Vagina (tissue), 2 donors: ENCODE data around the gene ZNF57. TPM values are rescaled to one million over a fixed set of nuclear protein-coding genes. Genes with fewer than 3 reads are reported as not detected.
"Not testable (repeated sequence)": the region's sequence is repeated elsewhere in the genome, so short reads cannot be mapped to it uniquely, and the experiment has no call there.

Source experiments
- DNase-seq, 2 donors: peaks; one replicate each; pipeline ENCODE4 v3.0.0-alpha.2; 2017; ENCODE audit errors: extremely low spot score in 2 of 2
- H3K27ac ChIP-seq: fragments of 200-600 bp; sonication (generic); one replicate; pipeline ENCODE4 v1.5.1; 2019
- H3K27me3 ChIP-seq: fragments of 200-600 bp; sonication (generic); one replicate; pipeline ENCODE4 v1.5.1; 2019
- H3K36me3 ChIP-seq, 2 donors: fragments of 200-600 bp; sonication (generic); one replicate each; pipeline ENCODE4 v1.5.1; 2017 to 2019
- H3K4me1 ChIP-seq: fragments of 200-600 bp; sonication (generic); one replicate; pipeline ENCODE4 v1.5.1; 2019
- H3K4me3 ChIP-seq, 2 donors: fragments of 200-600 bp; sonication (generic); 1 replicate in 1 of 2; 2 replicates in 1 of 2; pipeline ENCODE4 v1.5.1; 2016 to 2019
- H3K9me3 ChIP-seq: fragments of 200-600 bp; sonication (generic); one replicate; pipeline ENCODE4 v1.5.1; 2019
- CTCF ChIP-seq, 3 experiments: fragments of 450-650 bp in 2 of 3; fragments of 200-600 bp in 1 of 3; sonication (generic) in 1 of 3; IDR thresholded peaks; one replicate each; pipeline ENCODE4 v1.5.1; 2017 to 2019; ENCODE audit warnings: antibody characterized with exemption in 3 of 3, mild to moderate bottlenecking in 2 of 3, moderate library complexity in 2 of 3
- POLR2A ChIP-seq, 2 donors: fragments of 450-650 bp; IDR thresholded peaks; one replicate each; pipeline ENCODE4 v1.6.1; 2017; ENCODE audit warnings: antibody characterized with exemption in 2 of 2, mild to moderate bottlenecking in 2 of 2, moderate library complexity in 2 of 2
- POLR2AphosphoS5 ChIP-seq, 2 donors: sonication (generic); formaldehyde crosslinking; IDR thresholded peaks; one replicate each; pipeline ENCODE4 v1.9.0; 2017; ENCODE audit warnings: antibody characterized with exemption in 2 of 2, mild to moderate bottlenecking in 2 of 2, low read depth in 1 of 2; ENCODE audit not compliant: insufficient read depth in 1 of 2
- intact Hi-C: fragments of 100-400 bp; cut with DNase I; formaldehyde crosslinking; loops from one replicate; pipeline ENCODE4 v1.15.1; 2023
- total RNA-seq: library from RNA; depleted of rRNA; stranded (reverse); fragments of >200 nt; gene quantifications from one replicate; pipeline ENCODE4 v1.2.3, GENCODE V29; 2016

Gene ZNF57
- total RNA-seq, 1 donor from 2014 or later = 7.4 TPM

- Histone ChIP-seq H3K27me3 (no peaks in the 10 kb centered on the region), H3K36me3 (no peaks in the 10 kb centered on the region), H3K27ac (no peak overlapping the region), H3K4me3 (no peak overlapping the region), H3K9me3 (no peaks in the 10 kb centered on the region), H3K4me1 (peaks cover 7% of the 10 kb centered on the region)
- TF ChIP-seq CTCF (IDR thresholded peaks at IDR 0.05) (no peak), POLR2AphosphoS5 (IDR thresholded peaks at IDR 0.05; ENCODE audit: insufficient read depth in 1 of 2, low read depth in 1 of 2) (no peak), POLR2A (IDR thresholded peaks at IDR 0.05) (no peak)
- DNase-seq = no peak
- intact Hi-C loops = no loop called here
These were observed 15.0 kb upstream of the ZNF57 start for GRCh38 chr19:2885736-2886135.

- Histone ChIP-seq H3K27ac (no peak overlapping the region), H3K9me3 (no peaks in the 10 kb centered on the region), H3K4me3 (no peak overlapping the region), H3K36me3 (no peaks in the 10 kb centered on the region), H3K4me1 (peaks cover 7% of the 10 kb centered on the region), H3K27me3 (no peaks in the 10 kb centered on the region)
- no peak for DNase-seq
- intact Hi-C loops = no loop called here
- TF ChIP-seq POLR2A (IDR thresholded peaks at IDR 0.05) (no peak), CTCF (IDR thresholded peaks at IDR 0.05) (peak; percentile 54 to 58 (median 55)), POLR2AphosphoS5 (IDR thresholded peaks at IDR 0.05; ENCODE audit: insufficient read depth in 1 of 2, low read depth in 1 of 2) (peak in 1 of 2 donors; percentile 63)
These were observed 13.3 kb upstream of the ZNF57 start for GRCh38 chr19:2887391-2887914.

- Histone ChIP-seq H3K36me3 (no peaks in the 10 kb centered on the region), H3K27ac (no peak overlapping the region), H3K27me3 (no peaks in the 10 kb centered on the region), H3K9me3 (no peaks in the 10 kb centered on the region), H3K4me1 (peaks cover 7% of the 10 kb centered on the region), H3K4me3 (peak overlapping the region in 1 of 2 donors; percentile 30)
- intact Hi-C loops = no loop called here
- TF ChIP-seq POLR2AphosphoS5 (IDR thresholded peaks at IDR 0.05; ENCODE audit: insufficient read depth in 1 of 2, low read depth in 1 of 2) (no peak), CTCF (IDR thresholded peaks at IDR 0.05) (no peak), POLR2A (IDR thresholded peaks at IDR 0.05) (no peak)
- DNase-seq = no peak
These were observed 11.9 kb upstream of the ZNF57 start for GRCh38 chr19:2888731-2889224.

GRCh38 chr19:2890531-2890930 lies 10.2 kb upstream of the ZNF57 start:
- H3K4me1 ChIP-seq, H3K4me3 ChIP-seq, H3K27ac ChIP-seq, H3K36me3 ChIP-seq, H3K27me3 ChIP-seq, H3K9me3 ChIP-seq, intact Hi-C loops, DNase-seq: not testable (repeated sequence)

GRCh38 chr19:2896694-2897093 lies 4.0 kb upstream of the ZNF57 start:
- Histone ChIP-seq H3K36me3 (no peaks in the 10 kb centered on the region), H3K4me1 (peaks cover 7% of the 10 kb centered on the region), H3K27ac (no peak overlapping the region), H3K4me3 (no peak overlapping the region), H3K27me3 (no peaks in the 10 kb centered on the region), H3K9me3 (no peaks in the 10 kb centered on the region)
- intact Hi-C loops = no loop called here
- no peak for DNase-seq
- no peak for TF ChIP-seq CTCF (IDR thresholded peaks at IDR 0.05)
- no peak for TF ChIP-seq POLR2AphosphoS5 (IDR thresholded peaks at IDR 0.05; ENCODE audit: insufficient read depth in 1 of 2, low read depth in 1 of 2)
- no peak for TF ChIP-seq POLR2A (IDR thresholded peaks at IDR 0.05)
